ENCODE measurements around the gene NSD2. TPM values are rescaled to one million over a fixed set of nuclear protein-coding genes. Genes with fewer than 3 reads are reported as not detected.

Gene NSD2
- total RNA-seq, 1 donor from 2014 or later: 41.5 TPM

DNA sequence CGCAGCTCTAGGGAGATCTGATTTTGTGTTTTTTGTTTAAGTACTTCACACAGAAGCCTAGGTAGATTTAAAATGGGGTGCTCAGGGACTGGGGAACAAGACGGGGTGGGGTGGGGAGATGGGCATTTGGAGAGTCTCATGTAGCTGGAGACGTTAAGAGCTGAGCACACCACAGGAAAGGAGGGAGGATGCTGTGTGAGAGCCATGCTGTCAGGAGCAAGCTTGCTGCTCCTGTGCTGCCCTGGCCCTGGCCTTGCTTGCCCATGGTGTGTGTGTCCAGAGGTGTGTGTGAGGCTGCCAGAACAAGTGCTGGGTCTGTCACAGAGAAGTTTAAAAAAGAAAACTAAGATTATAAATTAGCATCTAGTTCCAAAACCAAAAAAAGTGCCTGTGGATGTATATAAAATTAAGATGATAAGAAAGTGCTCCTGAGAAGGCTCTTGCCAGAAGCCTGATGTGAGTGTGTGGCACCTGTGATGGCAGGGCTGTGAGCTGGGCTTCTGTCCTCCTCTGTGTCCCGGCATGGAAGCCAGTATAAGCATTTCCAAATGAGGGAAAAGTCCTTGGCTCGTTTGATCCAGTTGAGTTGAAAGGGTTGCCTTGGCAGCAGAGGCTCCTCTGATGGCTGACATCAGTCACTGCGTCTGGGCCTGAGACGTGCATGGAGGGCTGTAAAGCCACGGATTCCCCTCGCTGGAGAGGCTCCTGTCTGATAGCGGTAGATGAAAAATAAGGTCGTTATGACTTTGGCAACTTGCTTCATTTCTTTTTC lies 74.1 kb downstream of the NSD2 start:
- DNase-seq (ENCODE audit: low spot score): no peak

DNA sequence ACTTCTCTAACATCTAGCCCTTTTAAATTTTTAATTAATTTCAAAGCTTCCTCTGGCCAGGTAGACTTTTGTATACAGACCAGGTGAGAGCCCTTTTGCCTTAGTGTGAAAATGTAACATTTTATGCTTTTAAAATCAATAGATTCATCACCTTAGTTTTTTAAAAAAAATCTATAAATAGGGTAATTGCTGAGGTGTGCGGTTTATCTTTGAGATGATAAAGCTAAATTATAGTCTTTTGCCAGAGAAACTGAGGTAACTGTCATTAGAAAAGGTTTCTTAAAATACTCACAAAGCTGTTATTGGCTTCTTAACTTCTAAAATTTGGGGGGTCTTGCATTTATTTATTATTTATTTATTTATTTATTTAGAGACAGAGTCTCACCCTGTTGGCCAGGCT lies 74.7 kb downstream of the NSD2 start:
- DNase-seq (ENCODE audit: low spot score): no peak

GRCh38 chr4:1948232-1948631 lies 77.0 kb downstream of the NSD2 start:
- DNase-seq (ENCODE audit: low spot score): no peak

- no peak for DNase-seq (ENCODE audit: low spot score)
These were observed 77.8 kb downstream of the NSD2 start for GRCh38 chr4:1948892-1949436.

GRCh38 chr4:1950369-1950768 lies 79.2 kb downstream of the NSD2 start:
- DNase-seq (ENCODE audit: low spot score): no peak

DNA sequence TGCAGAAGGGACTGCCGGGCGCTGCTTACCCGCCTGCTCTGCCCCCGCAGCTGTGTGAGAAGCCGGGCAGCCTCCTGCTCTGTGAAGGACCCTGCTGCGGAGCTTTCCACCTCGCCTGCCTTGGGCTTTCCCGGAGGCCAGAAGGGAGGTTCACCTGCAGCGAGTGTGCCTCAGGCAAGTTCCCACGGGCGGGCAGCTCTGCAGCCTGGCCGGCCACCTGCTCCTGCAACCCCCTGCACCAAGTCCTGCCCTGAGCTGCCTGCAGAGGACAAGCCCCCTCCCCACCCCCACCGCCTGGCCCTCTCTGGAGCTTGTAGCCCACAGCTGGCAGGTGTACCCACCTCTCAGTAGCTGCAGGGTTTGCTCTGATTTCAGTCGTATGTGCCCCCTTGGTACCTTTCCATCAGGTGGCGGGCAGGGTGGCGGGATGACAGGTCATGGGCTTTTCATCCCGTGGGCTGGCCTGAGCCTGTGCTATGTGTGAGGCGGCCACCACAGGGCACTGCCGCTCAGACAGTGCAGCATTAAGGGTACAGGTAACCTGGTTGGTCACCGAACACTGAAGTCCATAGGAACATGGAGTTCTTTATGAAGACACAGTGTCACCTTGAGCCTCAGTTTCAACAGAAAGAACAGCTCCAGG lies 81.0 kb downstream of the NSD2 start:
- DNase-seq (ENCODE audit: low spot score): no peak

- no peak for DNase-seq (ENCODE audit: low spot score)
These were observed 81.5 kb downstream of the NSD2 start for GRCh38 chr4:1952719-1953118.

- DNase-seq (ENCODE audit: low spot score): no peak
These were observed 82.1 kb downstream of the NSD2 start for GRCh38 chr4:1953335-1953734.

GRCh38 chr4:1956631-1957030 lies 85.4 kb downstream of the NSD2 start:
- no peak for DNase-seq (ENCODE audit: low spot score)

GRCh38 chr4:1958276-1959103 lies 87.3 kb downstream of the NSD2 start:
- DNase-seq (ENCODE audit: low spot score): no peak

- DNase-seq (ENCODE audit: low spot score): no peak
These were observed 87.9 kb downstream of the NSD2 start for GRCh38 chr4:1959104-1959384.

DNA sequence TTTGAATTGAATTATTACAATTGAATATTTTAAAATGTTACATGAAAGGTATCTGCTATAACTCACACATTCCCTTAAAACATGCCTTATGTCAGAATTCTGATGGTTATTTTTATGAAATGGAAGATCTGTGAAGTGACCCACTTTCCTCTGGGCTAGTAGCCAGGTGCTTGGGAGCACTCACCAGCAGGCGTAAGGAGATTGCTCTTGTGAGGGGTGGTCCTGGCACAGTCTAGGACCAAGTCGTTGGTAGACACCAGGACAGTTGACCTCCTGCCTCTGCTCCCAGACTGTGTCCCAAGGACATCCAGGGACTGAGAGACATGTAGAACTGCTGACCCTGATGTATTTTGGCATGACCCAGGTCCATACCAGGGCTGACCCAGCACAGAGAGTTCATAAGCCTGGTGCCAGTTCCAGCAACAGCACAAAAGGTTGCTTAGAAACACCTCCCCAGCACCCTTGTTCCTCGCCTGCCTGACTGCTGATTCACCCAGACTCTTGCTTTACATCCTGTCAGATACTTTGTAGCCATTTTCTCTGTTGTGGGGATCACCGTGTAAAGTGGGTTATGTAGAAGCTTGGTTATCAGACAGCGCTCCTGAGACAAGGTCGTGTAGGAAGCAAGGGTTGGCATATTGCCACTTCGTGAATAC lies 89.1 kb downstream of the NSD2 start:
- DNase-seq (ENCODE audit: low spot score): no peak

DNA sequence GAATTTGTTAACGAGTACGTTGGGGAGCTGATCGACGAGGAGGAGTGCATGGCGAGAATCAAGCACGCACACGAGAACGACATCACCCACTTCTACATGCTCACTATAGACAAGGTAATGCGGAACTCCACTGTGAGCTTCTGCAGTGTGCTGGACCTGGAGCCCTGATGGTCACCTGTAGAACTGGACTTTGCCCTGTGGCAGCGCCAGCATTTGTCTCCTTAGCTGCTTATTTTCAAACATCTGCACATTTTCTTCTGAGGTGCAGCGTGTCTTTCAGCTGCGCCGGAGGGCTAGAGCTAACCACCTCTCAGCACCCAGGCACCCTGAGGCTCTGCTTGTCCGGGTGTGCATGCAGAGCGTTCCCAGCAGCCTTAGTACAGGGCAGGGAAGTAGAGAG lies 89.8 kb downstream of the NSD2 start:
- no peak for DNase-seq (ENCODE audit: low spot score)

DNA sequence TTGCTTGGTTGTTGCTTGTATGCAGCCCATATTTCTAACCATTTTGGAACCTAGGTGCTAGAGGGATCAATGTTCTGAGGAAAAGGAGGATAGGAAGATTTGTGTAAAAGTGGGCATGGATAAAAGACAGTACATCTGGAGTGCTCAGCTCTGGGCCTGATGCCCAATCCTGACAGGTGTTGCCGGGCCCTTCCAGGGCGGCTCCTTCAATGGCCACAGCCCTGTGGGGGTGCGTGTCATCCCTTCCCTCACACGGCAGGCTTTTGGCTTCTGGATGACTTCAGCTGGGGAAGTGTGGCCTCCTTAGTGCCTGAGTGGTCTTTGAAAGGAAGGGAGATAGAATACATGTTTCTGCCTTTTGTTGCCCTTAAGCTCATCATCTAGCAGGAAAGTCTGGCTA lies 90.4 kb downstream of the NSD2 start:
- DNase-seq (ENCODE audit: low spot score): no peak

- DNase-seq (ENCODE audit: low spot score): no peak
These were observed 91.8 kb downstream of the NSD2 start for GRCh38 chr4:1962980-1963379.

DNA sequence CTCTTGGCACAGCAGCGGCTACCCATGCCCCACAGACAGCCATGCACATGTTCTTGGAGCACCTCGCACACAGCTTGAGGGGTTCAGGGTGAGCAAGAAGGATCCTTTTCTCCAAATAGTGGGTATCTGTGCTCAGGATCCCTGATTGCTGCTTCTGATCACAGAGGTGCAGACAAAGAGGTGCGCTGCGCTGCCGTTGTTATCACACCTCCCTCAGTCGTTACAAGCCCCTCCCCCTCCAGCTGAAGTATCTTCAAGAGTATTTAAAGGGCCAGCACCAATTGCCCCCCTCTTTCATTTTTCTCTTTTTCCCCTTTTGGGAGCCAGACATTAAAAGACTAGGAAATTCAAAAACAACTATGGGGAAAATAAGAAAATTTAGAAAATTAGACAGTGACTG lies 93.2 kb downstream of the NSD2 start:
- no peak for DNase-seq (ENCODE audit: low spot score)

DNA sequence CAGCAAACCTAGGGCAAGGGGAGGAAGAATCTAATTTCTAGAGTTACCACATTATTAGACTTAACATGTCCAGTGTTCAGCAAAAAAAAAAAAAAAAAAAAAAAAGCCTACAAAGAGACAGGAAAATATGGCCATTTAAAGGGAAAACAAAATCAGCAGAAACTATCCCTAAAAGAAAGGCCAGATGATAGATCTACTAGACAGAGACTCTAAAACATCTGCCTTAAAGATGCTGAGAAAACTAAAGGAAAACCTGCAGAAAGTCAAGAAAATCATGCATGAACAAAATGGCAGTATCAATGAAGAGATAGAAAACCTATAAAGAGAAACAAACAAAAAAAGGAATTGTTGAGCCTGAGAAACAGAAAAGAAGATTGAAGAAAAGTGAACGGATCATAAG lies 93.8 kb downstream of the NSD2 start:
- no peak for DNase-seq (ENCODE audit: low spot score)

DNA sequence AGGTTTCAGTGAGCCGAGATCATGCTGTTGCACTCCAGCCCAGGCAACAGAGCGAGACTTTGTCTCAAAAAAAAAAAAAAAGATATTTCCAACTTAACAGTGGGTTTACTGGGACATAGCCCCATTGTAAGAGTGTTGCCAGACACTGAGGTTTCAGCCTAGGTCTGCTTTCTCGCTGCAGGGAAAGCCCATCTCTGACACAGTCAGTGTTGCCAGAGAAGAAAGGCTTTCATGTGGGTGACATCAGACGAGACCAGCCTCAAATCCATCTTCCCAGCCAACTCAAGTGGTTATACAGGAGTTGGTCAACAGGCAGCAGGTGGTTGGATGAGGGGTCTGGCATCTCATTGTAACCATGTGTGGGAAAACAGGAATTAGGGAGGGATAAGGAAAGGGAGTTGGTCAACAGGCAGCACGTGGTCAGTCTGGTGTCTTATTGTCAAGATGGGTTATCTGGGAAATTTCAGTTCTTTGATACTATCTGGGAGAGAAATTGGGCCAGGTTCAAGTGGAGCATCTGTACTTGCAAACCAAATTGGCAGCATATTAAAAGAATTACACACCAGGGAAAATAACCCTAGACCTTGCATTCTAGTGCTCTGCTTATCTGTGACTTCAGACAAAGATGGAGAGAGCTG lies 96.4 kb downstream of the NSD2 start:
- no peak for DNase-seq (ENCODE audit: low spot score)

- DNase-seq (ENCODE audit: low spot score): no peak
These were observed 97.6 kb downstream of the NSD2 start for GRCh38 chr4:1968686-1969295.

- no peak for DNase-seq (ENCODE audit: low spot score)
These were observed 98.9 kb downstream of the NSD2 start for GRCh38 chr4:1969928-1970723.

All from ureter (tissue), 1 donor.